Daoy (cell line): ENCODE data around the gene ELMO3. TPM values are rescaled to one million over a fixed set of nuclear protein-coding genes. Genes with fewer than 3 reads are reported as not detected.

Source experiments
- DNase-seq: peaks from one replicate; pipeline ENCODE4 v3.0.0-alpha.2; 2015; ENCODE audit warnings: low read depth
- total RNA-seq: library from RNA; depleted of rRNA; stranded (reverse); fragments of >200 nt; shearing (Covaris generic); gene quantifications from 2 replicates; pipeline ENCODE4 v1.2.3, GENCODE V29; 2014

Gene ELMO3
- total RNA-seq, 1 experiment from 2014 or later, result 0.97 TPM

GRCh38 chr16:67240506-67240905 lies 41.6 kb downstream of the ELMO3 start:
- peak; percentile 51 for DNase-seq

GRCh38 chr16:67241008-67241900 lies 42.3 kb downstream of the ELMO3 start:
- DNase-seq, result peak; percentile 85

GRCh38 chr16:67242138-67242730 lies 43.3 kb downstream of the ELMO3 start:
- DNase-seq, result no peak

GRCh38 chr16:67243481-67243880 lies 44.5 kb downstream of the ELMO3 start:
- DNase-seq, result no peak

- peak; percentile 90 for DNase-seq
These were observed 45.7 kb downstream of the ELMO3 start for GRCh38 chr16:67244387-67245185.

- DNase-seq, result no peak
These were observed 46.3 kb downstream of the ELMO3 start for GRCh38 chr16:67245186-67245585.

- no peak for DNase-seq
These were observed 46.7 kb downstream of the ELMO3 start for GRCh38 chr16:67245674-67246080.

- DNase-seq, result peak; percentile 87
These were observed 47.3 kb downstream of the ELMO3 start for GRCh38 chr16:67246081-67246755.

GRCh38 chr16:67246756-67247191 lies 47.8 kb downstream of the ELMO3 start:
- DNase-seq, result no peak

GRCh38 chr16:67247192-67248072 lies 48.5 kb downstream of the ELMO3 start, which contains the start of gene FHOD1:
FHOD1 (minus strand) TSS chr16:67247481; CDS start chr16:67247410, 71 bp downstream.
- DNase-seq, result peak; percentile 97

- DNase-seq, result no peak
These were observed 49.1 kb downstream of the ELMO3 start for GRCh38 chr16:67248073-67248400.

GRCh38 chr16:67248401-67249177 lies 49.7 kb downstream of the ELMO3 start, which contains the start of gene SLC9A5:
SLC9A5 (plus strand) TSS chr16:67248979; CDS start chr16:67249015, 36 bp downstream.
- DNase-seq, result peak; percentile 54

GRCh38 chr16:67249178-67250044 lies 50.5 kb downstream of the ELMO3 start:
- no peak for DNase-seq

GRCh38 chr16:67250045-67250327 lies 51.1 kb downstream of the ELMO3 start:
- DNase-seq, result no peak

GRCh38 chr16:67252609-67253497 lies 53.9 kb downstream of the ELMO3 start:
- DNase-seq, result no peak
